ENCODE measurements around the gene PBRM1.

GRCh38 chr3:52649461-52650210 is 36.1 kb downstream of the PBRM1 start:
- TF ChIP-seq CTCF (IDR thresholded peaks at IDR 0.05): no peak
- TF ChIP-seq EZH2 (IDR thresholded peaks at IDR 0.05; ENCODE audit: borderline replicate concordance, insufficient read depth, low read depth, low read length, poor library complexity, severe bottlenecking): no peak
